HG02870 (cell line): ENCODE results near the gene RHD.
"Not testable (repeated sequence)": the region's sequence is repeated elsewhere in the genome, so short reads cannot be mapped to it uniquely, and the experiment has no call there.

Experiments
- ATAC-seq: cut with Tn5 transposase; IDR thresholded peaks from one replicate; pipeline ENCODE4 v1.9.1; 2021; ENCODE audit warnings: mild to moderate bottlenecking, moderate library complexity; ENCODE audit not compliant: unreplicated experiment

RHD gene

GRCh38 chr1:25256578-25256965 lies 15.7 kb upstream of the RHD start:
- ATAC-seq, result no peak

- ATAC-seq, result no peak
These were observed 15.1 kb upstream of the RHD start for GRCh38 chr1:25257196-25257595.

GRCh38 chr1:25259813-25260212 lies 12.5 kb upstream of the RHD start:
- ATAC-seq, result not testable (repeated sequence)

- ATAC-seq, result not testable (repeated sequence)
These were observed 12.0 kb upstream of the RHD start for GRCh38 chr1:25260336-25260735.

- ATAC-seq, result not testable (repeated sequence)
These were observed 5.6 kb upstream of the RHD start for GRCh38 chr1:25266554-25267287.

GRCh38 chr1:25267288-25268142 lies 4.8 kb upstream of the RHD start:
- ATAC-seq, result peak; percentile 71

GRCh38 chr1:25268143-25268760 lies 4.1 kb upstream of the RHD start:
- ATAC-seq, result not testable (repeated sequence)

GRCh38 chr1:25275648-25276047 lies 3.3 kb downstream of the RHD start:
- ATAC-seq, result not testable (repeated sequence)

- not testable (repeated sequence) for ATAC-seq
These were observed 5.0 kb downstream of the RHD start for GRCh38 chr1:25277295-25277694.

- ATAC-seq, result not testable (repeated sequence)
These were observed 6.0 kb downstream of the RHD start for GRCh38 chr1:25278358-25278757.

- ATAC-seq, result not testable (repeated sequence)
These were observed 6.5 kb downstream of the RHD start for GRCh38 chr1:25278790-25279189.

- not testable (repeated sequence) for ATAC-seq
These were observed 7.4 kb downstream of the RHD start for GRCh38 chr1:25279693-25280111.

- not testable (repeated sequence) for ATAC-seq
These were observed 13.6 kb downstream of the RHD start for GRCh38 chr1:25285862-25286261.

- ATAC-seq, result not testable (repeated sequence)
These were observed 14.9 kb downstream of the RHD start for GRCh38 chr1:25287164-25287563.

GRCh38 chr1:25288573-25289101 lies 16.3 kb downstream of the RHD start:
- not testable (repeated sequence) for ATAC-seq

GRCh38 chr1:25290043-25290442 lies 17.7 kb downstream of the RHD start:
- ATAC-seq, result not testable (repeated sequence)

GRCh38 chr1:25293426-25293825 lies 21.1 kb downstream of the RHD start:
- not testable (repeated sequence) for ATAC-seq

GRCh38 chr1:25294889-25295826 lies 22.8 kb downstream of the RHD start:
- ATAC-seq, result not testable (repeated sequence)

- not testable (repeated sequence) for ATAC-seq
These were observed 24.2 kb downstream of the RHD start for GRCh38 chr1:25296501-25296900.

- not testable (repeated sequence) for ATAC-seq
These were observed 28.4 kb downstream of the RHD start for GRCh38 chr1:25300729-25301128.
